Measurements from ENCODE around the gene ZNF878.
A peak's percentile ranks its signal among the peaks of the same experiment; 100 is the strongest.
"Not testable (repeated sequence)": the region's sequence is repeated elsewhere in the genome, so short reads cannot be mapped to it uniquely, and the experiment has no call there.

The ZNF878 gene

GRCh38 chr19:12052497-12053169, at the start of gene ZNF878:
Gene ZNF878, minus strand, starts transcription at chr19:12052961. Its CDS starts 160 bp downstream, at chr19:12052801.
- peak; percentile 82 to 84 for DNase-seq

- DNase-seq, result no peak
These were observed 45.3 kb upstream of the ZNF878 start for GRCh38 chr19:12098040-12098439.

GRCh38 chr19:12095111-12095790, 42.5 kb upstream of the ZNF878 start:
- DNase-seq, result no peak

DNA sequence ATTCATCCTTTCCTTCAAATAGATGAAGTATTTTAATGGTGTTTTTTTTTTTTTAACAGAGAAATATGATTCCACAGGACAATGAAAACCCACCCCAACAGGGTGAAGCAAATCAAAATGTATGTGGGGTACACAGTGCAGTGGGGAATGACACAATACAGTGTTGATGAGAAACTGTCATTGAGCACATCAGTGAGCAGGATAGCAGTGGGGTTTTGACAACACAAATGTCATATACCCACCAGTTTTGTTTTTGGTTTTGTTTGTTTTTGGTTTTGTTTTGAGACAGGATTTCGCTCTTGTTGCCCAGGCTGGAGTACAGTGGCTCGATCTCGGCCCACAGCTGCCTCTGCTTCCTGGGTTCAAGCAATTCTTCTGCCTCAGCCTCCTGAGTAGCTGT, 41.0 kb upstream of the ZNF878 start:
- no peak for DNase-seq

DNA sequence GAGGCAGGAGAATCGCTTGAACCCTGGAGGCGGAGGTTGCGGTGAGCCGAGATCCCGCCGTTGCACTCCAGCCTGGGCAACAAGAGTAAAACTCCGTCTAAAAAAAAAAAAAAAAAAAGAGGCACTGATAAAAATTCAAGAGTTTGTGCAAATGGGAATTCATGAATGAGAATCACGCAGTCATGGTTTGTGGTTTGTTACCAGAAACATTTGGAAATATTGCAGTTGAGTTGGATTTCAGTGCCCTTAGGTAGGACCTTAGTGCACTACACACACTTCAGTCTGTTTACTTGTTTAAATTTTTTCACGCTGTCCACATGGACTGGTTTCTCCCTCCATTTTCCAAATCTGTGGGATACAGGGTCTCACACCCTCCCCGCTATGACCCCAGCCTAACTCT, 40.2 kb upstream of the ZNF878 start:
- DNase-seq, result no peak

- DNase-seq, result peak; percentile 20 to 63
These were observed 39.5 kb upstream of the ZNF878 start for GRCh38 chr19:12092065-12092867.

DNA sequence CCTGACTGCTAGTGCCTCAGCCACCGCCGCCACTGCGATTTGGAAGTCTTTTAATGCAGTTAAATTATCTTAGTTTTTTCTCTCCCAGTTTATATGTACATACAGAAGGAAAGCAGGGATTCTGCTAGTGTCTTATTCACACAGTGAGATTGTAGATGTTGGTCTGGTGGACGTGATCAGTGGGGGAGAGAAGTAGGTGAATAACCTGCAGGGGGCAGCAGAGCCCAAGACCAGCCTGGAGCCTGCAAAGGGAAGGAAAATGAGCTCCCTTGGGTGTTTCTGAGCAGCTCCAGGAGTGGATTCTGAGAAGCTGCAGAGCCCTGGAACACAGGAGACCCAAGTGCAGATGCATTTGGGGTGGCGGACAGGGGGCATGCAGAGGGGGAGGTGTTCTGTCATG, 38.0 kb upstream of the ZNF878 start:
- peak; percentile 28 to 38 for DNase-seq

- no peak for DNase-seq
These were observed 32.5 kb upstream of the ZNF878 start for GRCh38 chr19:12085074-12085818.

DNA sequence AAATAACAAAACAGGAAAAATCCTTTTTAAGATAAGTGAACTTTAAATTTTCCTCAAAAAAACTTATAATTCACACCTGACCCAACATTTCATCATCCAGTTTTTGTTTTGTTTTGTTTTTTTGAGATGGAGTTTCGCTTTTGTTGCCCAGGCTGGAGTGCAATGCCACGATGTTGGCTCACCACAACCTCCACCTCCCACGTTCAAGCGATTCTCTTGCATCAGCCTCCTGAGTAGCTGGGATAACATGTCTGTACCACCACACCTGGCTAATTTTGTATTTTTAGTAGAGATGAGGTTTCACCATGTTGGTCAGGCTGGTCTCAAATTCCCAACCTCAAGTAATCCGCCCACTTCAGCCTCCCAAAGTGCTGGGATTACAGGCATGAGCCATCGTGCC, 30.6 kb upstream of the ZNF878 start:
- not testable (repeated sequence) for DNase-seq

DNA sequence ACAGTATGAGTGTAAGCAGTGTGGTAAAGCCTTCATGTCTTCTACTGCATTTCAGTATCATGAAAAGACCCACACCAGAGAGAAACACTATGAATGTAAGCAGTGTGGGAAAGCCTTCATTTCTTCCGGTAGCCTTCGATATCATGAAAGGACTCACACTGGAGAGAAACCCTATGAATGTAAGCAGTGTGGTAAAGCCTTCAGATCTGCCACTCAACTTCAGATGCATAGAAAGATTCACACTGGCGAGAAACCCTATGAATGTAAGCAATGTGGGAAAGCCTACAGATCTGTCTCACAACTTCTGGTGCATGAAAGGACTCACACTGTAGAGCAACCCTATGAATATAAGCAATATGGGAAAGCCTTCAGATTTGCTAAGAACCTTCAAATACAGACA, 24.6 kb upstream of the ZNF878 start:
- no peak for DNase-seq

- not testable (repeated sequence) for DNase-seq
These were observed 23.6 kb upstream of the ZNF878 start for GRCh38 chr19:12076331-12076730.

GRCh38 chr19:12075538-12076139, 22.9 kb upstream of the ZNF878 start:
- no peak for DNase-seq

DNA sequence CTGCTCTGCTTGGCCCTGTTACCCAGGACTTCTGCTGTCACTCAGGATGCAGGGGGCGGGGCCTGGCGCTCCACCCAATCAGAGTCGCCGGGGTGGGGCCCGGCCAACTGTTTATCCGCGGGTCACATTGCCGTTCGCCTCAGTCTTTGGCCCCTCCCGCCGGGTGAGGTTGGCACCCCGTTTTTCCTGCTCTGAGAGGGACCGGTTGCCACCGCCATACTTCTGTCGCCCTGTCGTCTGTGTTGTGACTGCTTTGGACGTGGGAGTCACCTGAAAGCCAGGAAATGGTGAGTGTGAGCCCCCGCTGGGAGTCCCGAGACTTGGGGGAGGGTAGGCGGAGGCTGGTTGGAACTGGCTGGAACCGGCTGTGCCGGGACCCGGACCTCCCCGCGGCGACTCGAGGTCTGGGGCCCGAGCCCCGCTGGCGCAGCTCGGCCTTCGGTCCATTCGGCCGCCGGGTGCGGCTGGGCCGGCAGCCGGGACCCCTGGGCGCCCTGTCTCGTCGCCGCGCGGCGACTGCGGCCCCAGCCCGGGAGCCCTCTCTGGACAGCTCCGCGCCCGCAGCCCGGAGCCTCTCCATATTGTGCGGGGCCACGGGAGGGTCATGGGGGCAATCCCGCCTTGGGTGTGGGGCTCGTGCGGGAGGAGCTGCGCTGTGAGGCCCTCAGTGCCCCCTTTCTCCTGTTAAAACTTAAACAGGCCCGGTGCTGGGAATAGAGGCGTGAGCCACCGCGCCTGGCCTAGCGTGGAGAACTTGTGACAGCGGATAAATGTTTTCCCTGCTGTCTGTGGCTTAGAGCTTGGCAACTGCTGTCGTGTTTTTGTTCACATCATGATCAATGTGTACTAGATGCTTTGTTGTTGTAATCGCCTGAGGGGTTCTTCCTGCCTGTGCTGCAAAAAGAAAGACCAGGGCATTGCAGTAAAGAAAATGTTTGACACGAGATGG, 12.1 kb upstream of the ZNF878 start, which contains the start of gene ZNF844:
Gene ZNF844, plus strand, starts transcription at position 142 of the 949 bp plus-strand sequence. Its CDS starts 143 bp downstream, at position 285.
- DNase-seq, result peak; percentile 90 to 97

DNA sequence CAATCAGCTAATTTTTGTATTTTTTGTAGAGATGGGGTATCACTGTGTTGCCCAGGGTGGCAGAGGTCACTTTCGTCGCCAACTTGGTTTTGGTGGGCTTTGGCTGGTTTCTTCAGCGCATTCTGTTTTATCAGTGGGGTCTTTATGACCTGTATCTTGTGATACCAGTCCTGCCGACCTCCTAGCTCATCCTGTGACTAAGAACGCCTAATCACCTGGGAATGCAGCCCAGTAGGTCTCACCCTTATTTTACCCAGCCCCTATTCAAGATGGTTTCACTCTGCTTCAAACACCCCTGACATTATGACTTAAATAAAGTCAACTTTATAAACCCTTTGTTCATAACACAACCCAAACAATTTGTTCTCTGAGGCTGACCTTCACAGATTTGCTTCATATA, 3.0 kb upstream of the ZNF878 start:
- no peak for DNase-seq

DNA sequence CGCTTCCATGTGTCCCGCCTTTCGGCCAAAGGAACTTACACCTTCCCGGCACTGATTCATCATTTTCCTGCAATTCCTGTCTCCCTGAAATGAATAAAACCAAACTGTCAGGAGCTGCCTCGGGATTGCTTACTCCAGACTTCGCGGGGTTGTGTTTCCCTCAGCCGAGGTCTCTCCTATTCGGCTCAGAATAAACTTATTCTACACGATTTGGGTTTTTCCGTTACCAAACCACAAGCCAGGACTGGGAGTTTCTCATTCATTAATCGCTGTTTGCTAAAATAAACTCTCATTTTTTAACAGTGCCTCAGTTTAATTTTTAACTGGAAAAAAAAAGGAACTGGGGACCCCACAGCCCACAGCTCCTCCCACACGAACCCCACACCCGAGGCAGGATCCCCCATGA, 667 bp downstream of the ZNF878 start:
- no peak for DNase-seq

DNA sequence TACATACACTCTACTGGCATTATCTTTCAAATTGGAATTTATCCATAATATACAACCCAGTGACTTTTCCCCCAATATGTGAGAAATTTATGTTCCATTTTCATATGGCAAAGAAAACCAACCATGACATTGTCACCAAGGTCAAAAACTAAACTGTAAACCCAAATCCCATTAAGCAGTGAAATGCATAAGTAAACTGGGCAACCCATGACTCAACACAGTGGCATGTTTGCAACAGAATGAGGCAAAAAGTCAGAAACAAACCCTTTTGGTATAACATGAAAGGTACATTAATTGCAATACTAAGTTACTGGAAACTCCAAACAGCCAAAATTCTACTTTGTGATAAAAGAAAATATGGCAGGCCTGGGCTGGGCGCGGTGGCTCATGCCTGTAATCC, 4.9 kb downstream of the ZNF878 start:
- DNase-seq, result no peak

DNA sequence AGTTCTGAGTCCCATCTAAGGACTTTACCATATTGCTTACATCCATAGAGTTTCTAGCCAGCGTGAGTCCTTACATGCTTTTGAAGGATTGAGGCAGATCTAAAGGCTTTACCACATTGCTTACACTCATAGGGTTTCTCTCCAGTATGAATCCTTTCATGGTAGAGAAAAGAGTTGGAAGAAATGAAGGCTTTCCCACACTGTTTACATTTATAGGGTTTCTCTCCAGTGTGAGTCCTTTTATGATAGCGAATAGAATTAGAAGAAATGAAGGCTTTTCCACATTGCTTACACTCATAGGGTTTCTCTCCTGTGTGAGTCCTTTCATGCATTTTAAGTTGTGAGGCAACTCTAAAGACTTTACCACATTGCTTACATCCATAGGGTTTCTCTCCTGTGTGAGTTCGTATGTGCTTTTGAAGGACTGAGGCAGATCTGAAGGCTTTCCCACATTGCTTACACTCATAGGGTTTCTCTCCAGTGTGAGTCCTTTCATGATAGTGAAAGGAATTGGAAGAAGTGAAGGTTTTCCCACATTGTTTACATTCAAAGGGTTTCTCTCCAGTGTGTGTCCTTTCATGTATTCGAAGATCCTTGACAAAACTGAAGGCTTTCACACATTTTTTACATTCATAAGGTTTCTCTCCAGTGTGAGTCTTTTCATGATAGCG, 8.9 kb downstream of the ZNF878 start:
- DNase-seq, result no peak

- DNase-seq, result no peak
These were observed 9.9 kb downstream of the ZNF878 start for GRCh38 chr19:12042893-12043292.

GRCh38 chr19:12035220-12036172, 17.3 kb downstream of the ZNF878 start, which contains the start of gene ZNF433:
Gene ZNF433, minus strand, starts transcription at chr19:12035679. Its CDS starts 140 bp downstream, at chr19:12035539.
- peak; percentile 83 to 91 for DNase-seq

Data from hippocampal formation (tissue), 2 donors.